HepG2 (cell line): Measurements from ENCODE around the gene URGCP. TPM values are rescaled to one million over a fixed set of nuclear protein-coding genes. Genes with fewer than 3 reads are reported as not detected.
A peak's percentile ranks its signal among the peaks of the same experiment; 100 is the strongest.

Experiments
- BORCS8-MEF2B ChIP-seq: sonication (generic); formaldehyde crosslinking; IDR thresholded peaks from 2 replicates; pipeline ENCODE4 v1.8.0; 2022; ENCODE audit warnings: mild to moderate bottlenecking, missing genetic modification reagents
- CC2D1A ChIP-seq: sonication (generic); formaldehyde crosslinking; IDR thresholded peaks from 2 replicates; pipeline ENCODE4 v1.8.1; 2023; ENCODE audit warnings: mild to moderate bottlenecking, missing genetic modification reagents
- E2F5 ChIP-seq: sonication (generic); formaldehyde crosslinking; conservative IDR thresholded peaks from 2 replicates; pipeline ENCODE4 v1.4.0; 2020; ENCODE audit warnings: missing genetic modification reagents
- FOSL1 ChIP-seq: sonication (generic); formaldehyde crosslinking; IDR thresholded peaks from 2 replicates; pipeline ENCODE4 v1.9.0; 2021; ENCODE audit warnings: missing genetic modification reagents, borderline replicate concordance
- FOXA1 ChIP-seq, 2 experiments: fragments of 450-650 bp in 1 of 2; sonication (generic) in 1 of 2; formaldehyde crosslinking in 1 of 2; IDR thresholded peaks; 2 replicates each; pipeline versions ENCODE4 v1.4.0 to v1.6.1; 2016 to 2020; ENCODE audit warnings: missing genetic modification reagents in 1 of 2
- FOXJ3 ChIP-seq: sonication (generic); formaldehyde crosslinking; IDR thresholded peaks from 2 replicates; pipeline ENCODE4 v1.4.0; 2020; ENCODE audit warnings: missing genetic modification reagents, mild to moderate bottlenecking, borderline replicate concordance
- GABPA ChIP-seq, 2 experiments: IDR thresholded peaks; 2 replicates each; pipeline ENCODE4 v1.6.1; 2011 to 2016; ENCODE audit warnings: low read depth in 2 of 2, low read length in 1 of 2, missing biosample characterization in 1 of 2, missing genetic modification characterization in 1 of 2
- KAT2B ChIP-seq: fragments of 150-350 bp; IDR thresholded peaks from 2 replicates; pipeline ENCODE4 v1.6.1; 2014; ENCODE audit warnings: low read depth, low read length, borderline replicate concordance
- KMT2A ChIP-seq: sonication (generic); formaldehyde crosslinking; IDR thresholded peaks from 2 replicates; pipeline ENCODE4 v1.4.0; 2020; ENCODE audit warnings: missing genetic modification reagents
- PAWR ChIP-seq: sonication (generic); formaldehyde crosslinking; IDR thresholded peaks from 2 replicates; pipeline ENCODE4 v1.4.0; 2020; ENCODE audit warnings: missing genetic modification reagents, mild to moderate bottlenecking, borderline replicate concordance
- PHF8 ChIP-seq: sonication (generic); formaldehyde crosslinking; IDR thresholded peaks from 2 replicates; pipeline ENCODE4 v1.5.0; 2020; ENCODE audit warnings: missing genetic modification reagents
- TEAD3 ChIP-seq: optimal IDR thresholded peaks from 2 replicates; pipeline ENCODE3; 2016; ENCODE audit warnings: borderline replicate concordance
- ZFP36L1 ChIP-seq: sonication (generic); formaldehyde crosslinking; IDR thresholded peaks from 2 replicates; pipeline ENCODE4 v1.8.0; 2022; ENCODE audit warnings: mild to moderate bottlenecking, missing genetic modification reagents, moderate library complexity
- ZFP90 ChIP-seq: sonication (generic); formaldehyde crosslinking; IDR thresholded peaks from 2 replicates; pipeline ENCODE4 v1.8.0; 2022; ENCODE audit warnings: missing genetic modification reagents, mild to moderate bottlenecking, inconsistent platforms, borderline replicate concordance
- ZKSCAN8 ChIP-seq: IDR thresholded peaks from 2 replicates; pipeline ENCODE4 v1.6.1; 2016; ENCODE audit warnings: borderline replicate concordance, missing genetic modification reagents, missing compliant biosample characterization
- ZNF101 ChIP-seq: sonication (generic); formaldehyde crosslinking; IDR thresholded peaks from 2 replicates; pipeline ENCODE4 v1.4.0; 2020; ENCODE audit warnings: mild to moderate bottlenecking, low read depth, missing genetic modification reagents, borderline replicate concordance
- ZNF30 ChIP-seq: sonication (generic); formaldehyde crosslinking; IDR thresholded peaks from 2 replicates; pipeline ENCODE4 v1.5.0; 2020; ENCODE audit warnings: mild to moderate bottlenecking, missing genetic modification reagents
- ZNF563 ChIP-seq: sonication (generic); formaldehyde crosslinking; IDR thresholded peaks from 2 replicates; pipeline ENCODE4 v1.8.0; 2022; ENCODE audit warnings: mild to moderate bottlenecking, moderate library complexity, missing genetic modification reagents
- ZNF576 ChIP-seq: sonication (generic); formaldehyde crosslinking; IDR thresholded peaks from 2 replicates; pipeline ENCODE4 v1.4.0; 2020; ENCODE audit warnings: mild to moderate bottlenecking, missing genetic modification reagents
- ZNF616 ChIP-seq: sonication (generic); formaldehyde crosslinking; IDR thresholded peaks from 2 replicates; pipeline ENCODE4 v1.5.0; 2020; ENCODE audit warnings: low read depth, mild to moderate bottlenecking, missing genetic modification reagents
- ZNF7 ChIP-seq: IDR thresholded peaks from 2 replicates; pipeline ENCODE4 v1.6.1; 2016; ENCODE audit warnings: missing biosample characterization, missing genetic modification reagents
- ZNF766 ChIP-seq: sonication (generic); formaldehyde crosslinking; IDR thresholded peaks from 2 replicates; pipeline ENCODE4 v1.5.0; 2020; ENCODE audit warnings: missing genetic modification reagents, borderline replicate concordance
- ZNF781 ChIP-seq: sonication (generic); formaldehyde crosslinking; IDR thresholded peaks from 2 replicates; pipeline ENCODE4 v1.5.1; 2020; ENCODE audit warnings: borderline replicate concordance, mild to moderate bottlenecking, missing genetic modification reagents; ENCODE audit errors: not compliant biosample characterization
- ZNF816 ChIP-seq: sonication (generic); formaldehyde crosslinking; IDR thresholded peaks from 2 replicates; pipeline ENCODE4 v1.8.0; 2022; ENCODE audit warnings: missing genetic modification reagents, mild to moderate bottlenecking, borderline replicate concordance
- ZSCAN22 ChIP-seq: sonication (generic); formaldehyde crosslinking; IDR thresholded peaks from 2 replicates; pipeline ENCODE4 v1.4.0; 2020; ENCODE audit warnings: mild to moderate bottlenecking, missing genetic modification reagents
- polyA plus RNA-seq, 8 experiments: library from polyadenylated mRNA; depleted of rRNA in 3 of 8; stranded (reverse) in 7 of 8; unstranded in 1 of 8; fragments of >200 nt; fragmentation: Illumina TruSeq in 4 of 8; extraction: Trizol in 4 of 8; gene quantifications; 2 replicates each; pipeline versions ENCODE4 v1.2.1 to v1.2.3, GENCODE V29; 2011 to 2016; ENCODE audit warnings: low read depth in 4 of 8, missing spikeins in 1 of 8, mixed read lengths in 1 of 8; ENCODE audit not compliant: insufficient read depth in 1 of 8
- total RNA-seq, 5 experiments: library from RNA; depleted of rRNA; stranded (reverse); fragments of >200 nt; fragmentation: Illumina TruSeq; extraction: Trizol; gene quantifications; 2 replicates each; pipeline ENCODE4 v1.2.3, GENCODE V29; 2016; ENCODE audit warnings: low read depth in 1 of 5
- TF ChIP-seq, protein P1 (sequence below), 2 experiments: IDR thresholded peaks; 2 replicates each; pipeline ENCODE4 v1.6.1; 2011 to 2012; ENCODE audit warnings: low read length in 2 of 2, borderline replicate concordance in 1 of 2, low read depth in 1 of 2, mild to moderate bottlenecking in 1 of 2, moderate library complexity in 1 of 2

The URGCP gene
- total and polyA plus RNA-seq, 2 of the 13 experiments (the other 11 are each of a cell fraction or from before 2014, with no cell fraction given): 22.3 to 25.8 TPM

DNA sequence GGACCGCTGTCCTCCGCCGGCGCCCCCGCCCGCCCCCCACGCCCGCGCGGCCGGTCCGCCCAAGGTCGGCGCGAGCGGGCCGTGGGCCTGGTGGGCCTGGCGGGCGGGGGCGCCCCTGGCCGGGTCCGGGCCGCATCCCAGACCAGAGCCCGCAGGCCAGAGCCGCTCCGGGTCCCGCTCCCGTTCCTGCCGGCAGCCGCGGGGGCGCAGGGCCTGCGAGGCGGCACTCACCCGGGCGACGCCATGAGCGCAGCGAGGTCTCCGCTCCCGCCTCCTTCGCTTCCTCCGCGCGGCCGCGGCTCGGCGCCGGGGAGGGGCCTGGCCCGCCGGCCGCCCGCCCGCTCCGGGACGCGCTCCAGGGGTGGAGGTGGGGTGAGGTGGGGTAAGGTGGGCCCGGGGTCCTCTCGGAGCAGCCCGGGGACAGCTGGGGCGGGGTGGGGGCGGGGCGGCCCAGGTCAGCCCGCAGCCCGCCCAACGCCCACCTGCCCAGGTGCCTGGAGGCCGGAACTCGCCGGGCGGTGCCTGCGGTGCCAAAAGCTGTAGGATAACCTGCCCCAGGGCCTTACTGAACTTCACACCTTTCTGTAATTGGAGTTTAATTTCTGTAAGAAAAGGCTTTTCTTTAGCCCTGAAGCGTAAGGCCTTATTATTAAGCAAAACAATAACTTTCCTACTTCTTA, at the start of gene URGCP (continued):
- TF ChIP-seq ZFP90 (CRISPR knock-in tag) (no peak), FOXA1 (IDR thresholded peaks at IDR 0.05) (no peak), FOXA1 (CRISPR knock-in tag; IDR thresholded peaks at IDR 0.05) (no peak), ZNF101 (CRISPR knock-in tag) (no peak), ZNF7 (CRISPR knock-in tag) (no peak), ZNF576 (no peak), PAWR (CRISPR knock-in tag) (no peak), TEAD3 (no peak), ZSCAN22 (no peak), E2F5 (CRISPR knock-in tag) (no peak), FOXJ3 (CRISPR knock-in tag) (no peak), ZNF30 (CRISPR knock-in tag) (no peak), KAT2B (no peak), ZKSCAN8 (CRISPR knock-in tag) (no peak), ZNF766 (no peak), CC2D1A (CRISPR knock-in tag) (no peak), FOSL1 (CRISPR knock-in tag) (no peak), ZNF563 (CRISPR knock-in tag) (peak; percentile 76; the same call in 1 of the 2 replicates), GABPA (IDR thresholded peaks at IDR 0.05; ENCODE audit: low read depth, low read length) (no peak), GABPA (CRISPR knock-in tag; IDR thresholded peaks at IDR 0.05; ENCODE audit: low read depth) (no peak), KMT2A (CRISPR knock-in tag) (no peak), ZNF816 (CRISPR knock-in tag) (no peak), ZNF781 (no peak), BORCS8-MEF2B (CRISPR knock-in tag) (no peak), PHF8 (peak; percentile 60), ZFP36L1 (CRISPR knock-in tag) (no peak), ZNF616 (CRISPR knock-in tag) (no peak)
- TF ChIP-seq, protein P1, sequence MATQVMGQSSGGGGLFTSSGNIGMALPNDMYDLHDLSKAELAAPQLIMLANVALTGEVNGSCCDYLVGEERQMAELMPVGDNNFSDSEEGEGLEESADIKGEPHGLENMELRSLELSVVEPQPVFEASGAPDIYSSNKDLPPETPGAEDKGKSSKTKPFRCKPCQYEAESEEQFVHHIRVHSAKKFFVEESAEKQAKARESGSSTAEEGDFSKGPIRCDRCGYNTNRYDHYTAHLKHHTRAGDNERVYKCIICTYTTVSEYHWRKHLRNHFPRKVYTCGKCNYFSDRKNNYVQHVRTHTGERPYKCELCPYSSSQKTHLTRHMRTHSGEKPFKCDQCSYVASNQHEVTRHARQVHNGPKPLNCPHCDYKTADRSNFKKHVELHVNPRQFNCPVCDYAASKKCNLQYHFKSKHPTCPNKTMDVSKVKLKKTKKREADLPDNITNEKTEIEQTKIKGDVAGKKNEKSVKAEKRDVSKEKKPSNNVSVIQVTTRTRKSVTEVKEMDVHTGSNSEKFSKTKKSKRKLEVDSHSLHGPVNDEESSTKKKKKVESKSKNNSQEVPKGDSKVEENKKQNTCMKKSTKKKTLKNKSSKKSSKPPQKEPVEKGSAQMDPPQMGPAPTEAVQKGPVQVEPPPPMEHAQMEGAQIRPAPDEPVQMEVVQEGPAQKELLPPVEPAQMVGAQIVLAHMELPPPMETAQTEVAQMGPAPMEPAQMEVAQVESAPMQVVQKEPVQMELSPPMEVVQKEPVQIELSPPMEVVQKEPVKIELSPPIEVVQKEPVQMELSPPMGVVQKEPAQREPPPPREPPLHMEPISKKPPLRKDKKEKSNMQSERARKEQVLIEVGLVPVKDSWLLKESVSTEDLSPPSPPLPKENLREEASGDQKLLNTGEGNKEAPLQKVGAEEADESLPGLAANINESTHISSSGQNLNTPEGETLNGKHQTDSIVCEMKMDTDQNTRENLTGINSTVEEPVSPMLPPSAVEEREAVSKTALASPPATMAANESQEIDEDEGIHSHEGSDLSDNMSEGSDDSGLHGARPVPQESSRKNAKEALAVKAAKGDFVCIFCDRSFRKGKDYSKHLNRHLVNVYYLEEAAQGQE (IDR thresholded peaks at IDR 0.05; ENCODE audit: borderline replicate concordance in 1 of 2, low read depth in 1 of 2, low read length in 2 of 2): 0 out of 4 replicates have a peak, but pooled peaks of 1 of the 2 experiments have one; percentile 11
